AG04450 (cell line): ENCODE measurements around the gene TNK2. TPM values are rescaled to one million over a fixed set of nuclear protein-coding genes. Genes with fewer than 3 reads are reported as not detected.

Experiments used
- CTCF ChIA-PET: fragments of 300-600, 350-600 bp; formaldehyde crosslinking; extraction: SDS; loops from one replicate; lab custom pipeline; 2022; ENCODE audit warnings: antibody characterized with exemption, inconsistent platforms; lab: Charles Lee
- POLR2A ChIA-PET: fragments of 350-600 bp; formaldehyde crosslinking; extraction: SDS; loops from one replicate; lab custom pipeline; 2021; ENCODE audit warnings: antibody characterized with exemption, inconsistent platforms; lab: Yijun Ruan, JAX
- DNase-seq: peaks from one replicate; pipeline ENCODE4 v3.0.0-alpha.2; 2011; ENCODE audit warnings: low read depth, low spot score
- H3K27ac ChIP-seq: one replicate; pipeline ENCODE4 v1.5.1; 2012; ENCODE audit warnings: low read depth, low read length, control low read depth
- H3K27me3 ChIP-seq: one replicate; pipeline ENCODE4 v1.6.0; 2012; ENCODE audit warnings: low read length; ENCODE audit not compliant: control insufficient read depth, insufficient read depth
- H3K4me3 ChIP-seq: 2 replicates; pipeline ENCODE4 v1.5.1; 2011; ENCODE audit warnings: mild to moderate bottlenecking, low read depth, low read length, control low read depth
- H3K9me3 ChIP-seq: 2 replicates; pipeline ENCODE4 v1.5.1; 2012; ENCODE audit warnings: low read length; ENCODE audit not compliant: control insufficient read depth, insufficient read depth
- polyA plus RNA-seq: library from polyadenylated mRNA; depleted of rRNA; stranded (reverse); fragments of >200 nt; gene quantifications from 2 replicates; pipeline ENCODE4 v1.2.3, GENCODE V29; 2011
- TF ChIP-seq, protein P1 (sequence below): IDR thresholded peaks from 2 replicates; pipeline ENCODE4 v1.5.1; 2011; ENCODE audit warnings: low read depth, low read length, control low read depth, inconsistent platforms

TNK2 gene
- polyA plus RNA-seq, 1 experiment: 2.7 TPM

DNA sequence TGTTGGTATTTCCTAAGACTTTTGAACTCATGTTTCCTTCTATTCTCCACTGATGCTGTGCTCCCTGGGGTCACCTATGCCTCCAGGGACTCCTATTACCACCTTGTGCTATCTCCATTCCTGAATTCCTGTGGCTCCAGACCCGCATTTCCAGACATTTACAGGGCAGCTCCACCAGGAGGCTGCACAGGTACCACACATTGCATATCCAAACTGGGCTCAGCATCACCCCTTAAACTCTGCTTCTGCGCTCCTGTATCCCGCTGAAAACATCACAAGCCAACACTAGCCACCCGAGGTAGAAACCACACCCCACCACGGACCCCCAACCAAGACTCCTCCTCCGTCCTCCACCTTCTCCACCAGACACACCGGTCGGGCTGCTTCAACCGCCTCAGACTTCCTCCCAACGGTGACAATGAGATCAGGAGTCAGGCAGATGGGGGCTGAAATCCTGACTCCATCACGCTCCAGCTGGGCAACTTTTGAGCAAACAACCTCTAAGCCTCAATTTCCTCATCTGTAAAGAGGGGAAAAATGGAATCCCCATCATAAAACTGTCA lies 10.4 kb downstream of the TNK2 start:
- no peak for DNase-seq
- Histone ChIP-seq H3K9me3 (no peaks in the 10 kb centered on the region; the same call in 1 of the 2 replicates), H3K4me3 (no peak overlapping the region), H3K27me3 (no peaks in the 10 kb centered on the region), H3K27ac (peak overlapping the region; percentile 39)
- CTCF ChIA-PET: interaction anchor here (1.3 to 7.1 kb wide), 4 partner anchors 16 to 39 kb away, joined by 3 to 131 read pairs (median 54); no protein-coding TSS in a partner anchor
- TF ChIP-seq, protein P1, sequence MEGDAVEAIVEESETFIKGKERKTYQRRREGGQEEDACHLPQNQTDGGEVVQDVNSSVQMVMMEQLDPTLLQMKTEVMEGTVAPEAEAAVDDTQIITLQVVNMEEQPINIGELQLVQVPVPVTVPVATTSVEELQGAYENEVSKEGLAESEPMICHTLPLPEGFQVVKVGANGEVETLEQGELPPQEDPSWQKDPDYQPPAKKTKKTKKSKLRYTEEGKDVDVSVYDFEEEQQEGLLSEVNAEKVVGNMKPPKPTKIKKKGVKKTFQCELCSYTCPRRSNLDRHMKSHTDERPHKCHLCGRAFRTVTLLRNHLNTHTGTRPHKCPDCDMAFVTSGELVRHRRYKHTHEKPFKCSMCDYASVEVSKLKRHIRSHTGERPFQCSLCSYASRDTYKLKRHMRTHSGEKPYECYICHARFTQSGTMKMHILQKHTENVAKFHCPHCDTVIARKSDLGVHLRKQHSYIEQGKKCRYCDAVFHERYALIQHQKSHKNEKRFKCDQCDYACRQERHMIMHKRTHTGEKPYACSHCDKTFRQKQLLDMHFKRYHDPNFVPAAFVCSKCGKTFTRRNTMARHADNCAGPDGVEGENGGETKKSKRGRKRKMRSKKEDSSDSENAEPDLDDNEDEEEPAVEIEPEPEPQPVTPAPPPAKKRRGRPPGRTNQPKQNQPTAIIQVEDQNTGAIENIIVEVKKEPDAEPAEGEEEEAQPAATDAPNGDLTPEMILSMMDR: 0 out of 2 replicates have a peak, but pooled peaks have one; percentile 9
- POLR2A ChIA-PET: no interaction called here

DNA sequence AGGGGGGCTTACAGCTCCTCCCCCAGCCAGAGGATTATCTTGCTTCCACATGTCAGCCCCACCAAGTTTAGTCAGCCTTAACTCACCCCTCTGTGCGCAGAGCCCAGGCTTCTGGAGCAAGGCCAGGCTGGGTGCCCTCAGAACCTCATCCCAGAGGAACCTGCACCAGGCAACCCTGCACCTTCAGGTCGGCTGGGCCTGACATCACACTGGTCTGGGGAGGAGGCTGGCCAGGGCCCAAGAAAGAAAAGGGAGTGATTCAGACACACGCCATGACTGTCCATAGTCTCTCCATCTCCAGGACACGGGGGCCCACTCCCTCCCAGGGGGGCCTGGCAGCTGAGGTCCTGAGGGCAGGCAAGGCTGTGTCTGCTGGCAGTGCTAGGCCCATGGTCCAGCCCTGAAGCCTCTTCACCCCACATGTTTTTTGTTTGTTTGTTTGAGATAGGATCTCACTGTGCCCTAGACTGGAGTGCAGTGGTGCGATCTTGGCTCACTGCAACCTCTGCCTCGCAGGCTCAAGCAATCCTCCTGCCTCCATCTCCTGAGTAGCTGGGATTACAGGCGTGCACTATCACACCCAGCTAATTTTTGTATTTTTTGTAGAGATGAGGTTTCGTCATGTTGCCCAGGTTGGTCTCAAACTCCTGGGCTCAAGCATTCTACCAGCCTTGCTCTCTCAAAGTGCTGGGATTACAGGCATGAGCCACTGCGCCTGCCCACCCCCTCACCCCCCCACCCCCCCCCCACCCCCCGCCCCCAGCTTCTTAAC lies 11.1 kb downstream of the TNK2 start:
- Histone ChIP-seq H3K9me3 (no peaks in the 10 kb centered on the region; the same call in 1 of the 2 replicates), H3K27me3 (no peaks in the 10 kb centered on the region), H3K4me3 (peak overlapping the region; percentile 72), H3K27ac (peak overlapping the region; percentile 80)
- DNase-seq: no peak
- ChIA-PET POLR2A (no interaction called here), CTCF (interaction anchor here (1.1 to 7.1 kb wide), 4 partner anchors 17 to 46 kb away, joined by 4 to 131 read pairs (median 54); no protein-coding TSS in a partner anchor)
- TF ChIP-seq, protein P1: no peak

DNA sequence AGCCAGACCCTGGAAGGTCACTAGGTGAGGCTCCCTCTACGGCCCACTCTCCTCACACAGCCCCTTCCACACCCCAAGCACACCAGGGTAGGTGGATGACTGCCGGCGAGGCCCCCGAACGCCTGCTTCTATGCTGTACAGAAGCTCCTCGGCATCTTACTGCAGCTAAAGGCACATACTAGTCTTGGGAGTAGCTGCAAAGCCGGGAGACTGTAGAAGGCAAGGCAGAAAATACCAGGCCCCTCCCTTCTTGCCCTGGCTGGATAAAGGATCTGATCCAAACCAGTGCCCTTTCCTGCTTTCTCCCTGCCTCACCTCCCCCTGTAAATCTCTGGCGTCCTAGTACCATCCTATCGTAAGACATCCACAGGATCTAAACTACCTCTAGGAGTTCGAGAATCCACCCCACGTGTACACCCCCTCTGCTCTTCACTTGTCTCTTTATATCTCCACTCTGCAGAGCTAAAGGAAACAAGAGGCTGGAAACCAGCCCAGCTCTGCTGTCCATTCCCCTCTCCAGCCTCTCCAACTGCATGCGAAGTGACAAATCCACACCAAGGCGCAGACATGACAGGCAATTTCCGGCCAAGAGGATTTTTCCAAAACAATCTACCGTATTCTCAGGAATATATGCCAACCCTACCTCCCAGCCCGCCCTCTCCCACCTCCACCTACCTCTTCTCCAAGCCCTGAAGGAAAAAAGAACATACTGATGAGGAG lies 11.8 kb downstream of the TNK2 start:
- H3K4me3 ChIP-seq: peak overlapping the region; percentile 72
- no peak for DNase-seq
- ChIA-PET POLR2A (interaction anchor here (0.6 kb wide), 2 partner anchors 12 to 355 kb away, joined by 3 read pairs; no protein-coding TSS in a partner anchor), CTCF (interaction anchor here (1.1 to 7.1 kb wide), 4 partner anchors 18 to 46 kb away, joined by 4 to 131 read pairs (median 54); no protein-coding TSS in a partner anchor)
- H3K27ac ChIP-seq: peak overlapping the region; percentile 80
- no peaks in the 10 kb centered on the region for H3K27me3 ChIP-seq
- TF ChIP-seq, protein P1: no peak
- H3K9me3 ChIP-seq: no peaks in the 10 kb centered on the region; the same call in 1 of the 2 replicates

DNA sequence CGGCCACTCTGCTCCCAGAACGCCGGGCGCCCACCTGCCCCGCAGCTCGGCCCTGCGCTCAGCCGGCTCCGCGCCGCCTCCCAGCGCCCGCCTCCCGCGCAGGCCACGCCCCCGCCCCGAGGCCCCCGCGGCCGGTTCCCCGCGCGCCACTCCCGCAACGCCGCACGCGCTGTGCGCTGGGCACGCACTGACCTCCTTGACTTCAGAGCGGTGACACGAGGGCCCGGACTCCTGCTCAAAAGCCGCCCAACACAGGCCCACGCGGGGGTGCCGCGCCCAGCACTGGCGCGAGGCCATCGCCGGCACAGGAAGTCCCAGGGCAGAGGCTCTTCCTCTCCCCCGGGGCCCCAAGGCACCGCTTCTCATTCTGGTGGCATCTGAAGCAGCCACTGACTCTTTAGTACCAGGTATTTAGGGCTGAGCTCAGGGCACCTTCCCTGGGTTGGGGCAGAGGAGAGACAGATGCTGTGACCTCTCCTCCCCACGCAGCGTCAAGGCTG lies 12.4 kb downstream of the TNK2 start:
- TF ChIP-seq, protein P1: no peak
- H3K27me3 ChIP-seq: no peaks in the 10 kb centered on the region
- H3K27ac ChIP-seq: peak overlapping the region; percentile 80
- POLR2A ChIA-PET: interaction anchor here (0.6 kb wide), 1 partner anchor 354 kb away, joined by 3 read pairs; no protein-coding TSS in a partner anchor
- peak overlapping the region; percentile 72 for H3K4me3 ChIP-seq
- CTCF ChIA-PET: interaction anchor here (1.1 to 7.1 kb wide), 4 partner anchors 18 to 45 kb away, joined by 4 to 131 read pairs (median 55); no protein-coding TSS in a partner anchor
- no peaks in the 10 kb centered on the region; the same call in 1 of the 2 replicates for H3K9me3 ChIP-seq
- DNase-seq: no peak
